WTC11 (cell line): Measurements from ENCODE around the gene HBEGF.

ENCODE experiments used
- CTCF ChIP-seq: fragments of 200-600 bp; IDR thresholded peaks from 2 replicates; pipeline ENCODE4 v1.8.0; 2022; ENCODE audit warnings: antibody characterized with exemption
- ELF4 ChIP-seq: sonication (generic); formaldehyde crosslinking; IDR thresholded peaks from 2 replicates; pipeline ENCODE4 v1.8.1; 2022; ENCODE audit warnings: low read depth, mild to moderate bottlenecking, moderate library complexity, missing genetic modification reagents
- JUN ChIP-seq: sonication (generic); formaldehyde crosslinking; IDR thresholded peaks from 2 replicates; pipeline ENCODE4 v1.8.0; 2023; ENCODE audit warnings: mild to moderate bottlenecking, missing genetic modification reagents
- SMAD4 ChIP-seq: sonication (generic); formaldehyde crosslinking; IDR thresholded peaks from 2 replicates; pipeline ENCODE4 v1.8.0; 2022; ENCODE audit warnings: mild to moderate bottlenecking, missing genetic modification reagents
- USF1 ChIP-seq: sonication (generic); formaldehyde crosslinking; IDR thresholded peaks from 2 replicates; pipeline ENCODE4 v1.8.0; 2022; ENCODE audit warnings: mild to moderate bottlenecking, missing genetic modification reagents

- no peak for TF ChIP-seq USF1 (CRISPR knock-in tag)
- no peak for TF ChIP-seq CTCF
- no peak for TF ChIP-seq SMAD4 (CRISPR knock-in tag)
- no peak for TF ChIP-seq JUN (CRISPR knock-in tag)
- no peak for TF ChIP-seq ELF4 (CRISPR knock-in tag)
These were observed 52.6 kb downstream of the HBEGF start for GRCh38 chr5:140293849-140294100.
